GM12801 (cell line): ENCODE measurements around the gene PARL.

Source experiments
- TF ChIP-seq, protein P1 (sequence below): IDR thresholded peaks from one replicate; pipeline ENCODE4 v1.5.1; 2011; ENCODE audit warnings: control low read depth; ENCODE audit not compliant: insufficient read length; ENCODE audit errors: extremely low read depth

PARL gene

DNA sequence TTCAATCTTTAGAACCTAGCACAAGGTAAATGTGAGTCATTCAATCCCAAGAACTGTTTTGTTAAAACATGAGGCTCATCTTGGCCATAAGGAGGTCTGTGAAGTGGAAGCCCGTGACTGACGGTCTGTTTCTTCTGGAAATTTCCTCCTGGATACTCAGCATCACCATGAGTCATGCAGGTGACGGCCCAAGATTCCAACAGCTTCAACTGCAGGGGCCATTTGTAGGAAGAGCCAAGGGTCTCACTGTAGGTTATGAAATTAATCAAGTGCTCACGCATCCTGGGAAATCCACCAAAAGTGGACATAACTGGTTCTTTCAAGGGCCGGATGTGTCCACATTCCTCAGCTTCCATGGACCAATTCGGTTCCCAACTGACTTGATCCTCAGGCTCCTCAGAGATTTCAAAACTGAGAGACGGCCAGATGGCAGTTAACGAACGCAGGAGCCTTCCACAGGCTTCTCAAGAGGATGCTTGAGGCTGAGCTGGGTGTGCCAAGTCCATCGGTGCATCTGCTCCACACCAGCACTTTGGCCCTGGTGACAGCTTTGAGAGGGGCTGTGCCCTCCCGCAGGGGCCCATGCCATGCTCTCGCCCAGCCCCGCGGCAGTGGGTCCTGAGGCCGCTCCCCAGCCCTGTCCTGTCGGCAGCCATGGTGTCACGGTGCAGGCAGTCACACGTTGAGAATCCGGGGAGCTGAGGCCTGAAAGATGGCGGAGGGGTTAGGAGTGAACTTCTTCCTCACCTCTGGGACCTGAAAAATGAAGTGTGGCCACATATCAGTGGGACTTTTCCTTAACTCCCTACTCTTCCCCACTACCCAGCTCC is 67.8 kb downstream of the PARL start:
- TF ChIP-seq, protein P1, sequence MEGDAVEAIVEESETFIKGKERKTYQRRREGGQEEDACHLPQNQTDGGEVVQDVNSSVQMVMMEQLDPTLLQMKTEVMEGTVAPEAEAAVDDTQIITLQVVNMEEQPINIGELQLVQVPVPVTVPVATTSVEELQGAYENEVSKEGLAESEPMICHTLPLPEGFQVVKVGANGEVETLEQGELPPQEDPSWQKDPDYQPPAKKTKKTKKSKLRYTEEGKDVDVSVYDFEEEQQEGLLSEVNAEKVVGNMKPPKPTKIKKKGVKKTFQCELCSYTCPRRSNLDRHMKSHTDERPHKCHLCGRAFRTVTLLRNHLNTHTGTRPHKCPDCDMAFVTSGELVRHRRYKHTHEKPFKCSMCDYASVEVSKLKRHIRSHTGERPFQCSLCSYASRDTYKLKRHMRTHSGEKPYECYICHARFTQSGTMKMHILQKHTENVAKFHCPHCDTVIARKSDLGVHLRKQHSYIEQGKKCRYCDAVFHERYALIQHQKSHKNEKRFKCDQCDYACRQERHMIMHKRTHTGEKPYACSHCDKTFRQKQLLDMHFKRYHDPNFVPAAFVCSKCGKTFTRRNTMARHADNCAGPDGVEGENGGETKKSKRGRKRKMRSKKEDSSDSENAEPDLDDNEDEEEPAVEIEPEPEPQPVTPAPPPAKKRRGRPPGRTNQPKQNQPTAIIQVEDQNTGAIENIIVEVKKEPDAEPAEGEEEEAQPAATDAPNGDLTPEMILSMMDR, result no peak

DNA sequence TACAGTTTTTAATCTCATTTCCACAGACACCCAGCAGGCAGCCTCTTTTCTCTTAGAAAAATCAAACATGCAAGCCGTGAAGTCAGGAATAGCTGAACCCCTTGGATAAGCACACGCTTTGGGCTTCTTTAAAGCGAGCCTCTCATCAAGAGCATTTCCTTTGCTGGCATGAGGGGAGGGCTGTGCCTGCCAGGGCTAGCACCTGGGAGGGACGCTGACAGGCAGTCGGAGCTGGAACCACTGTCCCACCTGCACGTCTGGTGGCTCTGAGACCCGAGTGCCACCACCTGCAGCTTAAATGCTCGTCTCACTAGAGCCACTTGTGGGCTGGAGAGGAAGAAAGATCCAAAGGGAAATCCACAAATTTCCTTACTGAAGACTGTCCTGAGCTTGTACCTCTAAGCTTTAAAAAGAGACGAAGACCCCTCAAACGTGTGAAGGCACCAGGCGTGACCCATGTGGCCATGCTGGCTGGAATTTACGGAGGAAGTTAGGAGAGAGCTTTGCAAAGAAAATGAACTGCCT is 68.7 kb downstream of the PARL start:
- TF ChIP-seq, protein P1, result no peak

DNA sequence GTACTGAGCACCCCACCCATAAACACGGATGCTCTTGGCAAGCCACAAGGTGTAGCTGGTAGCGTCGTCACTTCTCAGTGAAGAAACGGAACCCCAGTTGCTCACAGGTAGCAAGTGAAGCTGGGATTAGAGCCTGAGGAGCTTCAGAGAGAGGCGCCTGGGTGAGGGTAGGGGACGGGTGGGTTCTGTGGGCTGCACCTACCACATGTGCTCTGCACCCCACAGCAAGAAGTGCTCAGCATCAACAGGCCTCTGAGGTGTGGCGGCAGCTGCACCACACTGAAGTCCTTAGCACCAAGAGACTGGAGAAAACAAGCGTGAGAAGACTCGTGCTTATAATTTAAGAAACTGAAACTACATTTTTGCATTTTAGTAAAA is 69.1 kb downstream of the PARL start:
- TF ChIP-seq, protein P1, result no peak

DNA sequence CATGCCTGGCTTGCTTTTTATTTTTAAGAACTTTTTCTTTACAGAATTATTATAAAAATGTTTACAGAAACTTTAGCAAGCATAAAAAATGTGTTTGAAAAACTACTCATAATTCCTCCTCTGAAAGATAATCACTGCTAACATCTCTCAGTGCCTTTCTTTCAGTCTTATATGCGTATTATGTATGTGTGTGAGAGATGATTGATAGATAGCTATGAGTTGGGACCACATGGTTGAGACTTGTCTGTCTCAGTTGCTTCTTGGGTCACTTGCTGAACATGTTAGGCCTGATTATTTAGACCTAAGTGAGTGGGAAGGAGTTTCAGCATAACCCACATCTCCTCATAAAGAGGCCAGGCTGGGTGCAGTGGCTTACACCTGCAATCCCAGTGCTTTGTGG is 70.4 kb downstream of the PARL start:
- TF ChIP-seq, protein P1, result no peak

DNA sequence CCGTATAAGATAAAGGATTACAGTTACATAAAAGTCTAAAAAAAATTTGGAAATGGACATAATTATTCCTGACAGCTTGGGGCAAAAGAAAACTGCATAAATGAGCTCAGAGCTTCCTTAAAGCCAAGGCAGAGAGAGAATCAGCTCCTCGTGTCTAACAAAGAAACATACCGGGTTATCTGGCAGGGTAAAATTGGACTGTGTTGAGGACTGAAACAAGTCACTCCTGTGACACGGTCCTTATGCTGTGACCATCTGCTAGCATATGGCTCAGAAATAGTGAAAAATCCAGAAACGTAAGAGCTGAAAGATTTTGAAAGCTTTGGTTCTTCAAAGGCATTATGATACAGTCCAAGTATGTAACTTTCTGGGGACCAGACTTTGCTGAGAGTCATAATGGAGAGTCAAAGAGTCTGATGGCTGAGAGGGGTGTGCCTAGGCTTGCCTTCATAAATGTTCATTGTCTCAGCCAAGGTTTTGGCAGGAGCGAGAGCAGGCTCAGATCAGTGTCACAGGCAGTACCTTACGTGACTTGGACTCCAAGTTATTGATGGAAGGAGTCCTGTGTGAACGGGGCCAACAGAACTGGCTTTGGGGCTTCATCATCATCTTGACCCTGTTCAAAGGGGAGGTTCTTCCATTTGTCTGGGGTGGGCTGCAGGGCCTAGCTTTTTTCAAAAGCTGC is 71.8 kb downstream of the PARL start:
- TF ChIP-seq, protein P1, result no peak

DNA sequence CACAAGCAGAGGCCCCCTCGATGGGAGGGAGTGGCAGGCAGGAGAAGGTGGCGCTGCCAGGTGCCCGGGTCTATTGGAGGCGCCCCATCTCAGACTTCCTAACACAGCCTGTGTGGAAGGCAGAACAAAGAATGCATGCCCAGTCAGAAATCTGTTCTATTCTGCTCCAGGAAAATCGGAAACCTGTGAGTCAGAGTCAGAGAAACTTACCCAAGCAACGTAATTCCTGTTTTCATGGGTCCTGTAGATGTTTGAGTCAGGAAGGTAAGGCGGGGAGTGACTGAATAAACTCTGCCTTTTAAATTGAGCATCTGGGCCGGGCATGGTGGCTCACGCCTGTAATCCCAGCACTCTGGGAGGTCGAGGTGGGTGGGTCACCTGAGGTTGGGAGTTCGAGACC is 73.0 kb downstream of the PARL start:
- TF ChIP-seq, protein P1, result no peak

DNA sequence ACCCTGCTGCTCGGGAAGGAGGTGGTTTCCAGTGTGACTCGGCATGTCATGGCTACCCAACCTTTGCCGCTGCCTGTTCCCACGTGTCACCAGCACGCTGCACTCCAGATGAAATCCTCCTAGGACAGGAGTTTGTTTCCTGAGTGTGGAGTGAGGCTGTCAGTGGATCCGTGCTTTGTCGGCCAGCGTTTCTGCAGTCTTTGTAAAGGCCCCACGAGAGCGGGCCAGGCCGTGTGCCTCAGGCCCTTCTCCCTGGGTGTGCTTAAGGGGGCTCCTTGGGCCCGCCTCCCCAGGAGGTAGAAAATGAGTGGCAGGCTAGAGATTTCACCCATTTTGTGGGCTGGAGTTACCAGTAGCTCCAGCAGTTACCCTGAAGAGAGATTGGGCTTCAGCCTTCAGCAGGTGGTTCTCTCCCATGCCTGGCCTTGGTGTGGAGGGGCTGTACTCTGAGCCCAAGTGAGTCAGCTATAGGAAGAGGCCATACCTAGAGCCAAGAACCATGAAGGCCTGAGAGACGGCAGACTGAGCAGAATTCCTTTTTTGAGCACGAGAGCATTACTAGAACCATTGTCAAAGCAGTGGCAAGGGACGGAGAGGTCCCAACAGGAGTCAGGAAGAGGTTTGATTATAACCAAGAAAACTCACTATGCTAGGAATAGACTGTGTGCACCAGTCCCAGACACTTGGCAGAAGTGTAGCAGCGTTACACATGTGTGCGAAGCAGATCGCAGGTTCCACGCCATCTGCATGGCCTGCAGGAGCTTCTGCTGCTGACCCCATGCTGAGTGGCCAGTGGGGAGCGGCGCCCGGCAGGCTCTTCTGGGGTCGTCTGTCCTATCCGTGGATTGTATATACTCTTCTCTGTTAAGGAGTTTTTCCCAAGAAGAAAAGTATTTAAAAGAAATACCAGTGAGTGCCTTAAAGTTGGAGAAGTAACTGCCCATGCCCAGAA is 73.8 kb downstream of the PARL start:
- TF ChIP-seq, protein P1, result no peak
